ENCODE results near the gene SNX2. TPM values are rescaled to one million over a fixed set of nuclear protein-coding genes. Genes with fewer than 3 reads are reported as not detected.

SNX2 gene
- total and polyA plus RNA-seq, 4 donors, result 30.9 to 102 (median 72.0) TPM

DNA sequence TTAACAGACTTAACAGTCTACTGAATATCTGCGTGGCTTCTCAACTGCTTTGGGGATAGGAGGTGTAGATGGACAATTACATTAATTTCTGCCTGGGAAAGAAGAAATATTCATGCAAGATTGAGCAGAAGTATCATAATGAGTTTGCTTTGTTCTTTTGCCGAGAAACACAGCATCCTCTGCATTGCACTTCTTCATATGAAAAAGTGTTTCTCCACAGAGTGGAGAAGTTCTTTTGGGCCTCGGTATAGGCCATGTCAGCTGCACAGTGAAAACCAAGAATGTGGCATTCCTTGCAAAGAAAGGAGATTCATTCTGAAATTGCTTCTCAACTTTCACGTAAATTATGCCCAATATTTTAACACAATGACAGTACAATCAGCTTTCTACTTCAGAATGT lies 17.6 kb upstream of the SNX2 start:
- WGBS, 2 donors, result 89 to 91% methylated on average over 4 of the region's 4 CpGs
- H3K27me3 ChIP-seq (ENCODE audit: control insufficient read depth in 3 of 3, insufficient read depth in 3 of 3, low read length in 2 of 3), result no peaks in the 10 kb centered on the region
- no peak overlapping the region for H3K27ac ChIP-seq (ENCODE audit: low read depth in 1 of 2, low read length in 1 of 2)
- H3K9me3 ChIP-seq (ENCODE audit: control insufficient read depth in 4 of 4, insufficient read depth in 3 of 4, low read length in 3 of 4), result no peaks in the 10 kb centered on the region
- TF ChIP-seq, protein P1, sequence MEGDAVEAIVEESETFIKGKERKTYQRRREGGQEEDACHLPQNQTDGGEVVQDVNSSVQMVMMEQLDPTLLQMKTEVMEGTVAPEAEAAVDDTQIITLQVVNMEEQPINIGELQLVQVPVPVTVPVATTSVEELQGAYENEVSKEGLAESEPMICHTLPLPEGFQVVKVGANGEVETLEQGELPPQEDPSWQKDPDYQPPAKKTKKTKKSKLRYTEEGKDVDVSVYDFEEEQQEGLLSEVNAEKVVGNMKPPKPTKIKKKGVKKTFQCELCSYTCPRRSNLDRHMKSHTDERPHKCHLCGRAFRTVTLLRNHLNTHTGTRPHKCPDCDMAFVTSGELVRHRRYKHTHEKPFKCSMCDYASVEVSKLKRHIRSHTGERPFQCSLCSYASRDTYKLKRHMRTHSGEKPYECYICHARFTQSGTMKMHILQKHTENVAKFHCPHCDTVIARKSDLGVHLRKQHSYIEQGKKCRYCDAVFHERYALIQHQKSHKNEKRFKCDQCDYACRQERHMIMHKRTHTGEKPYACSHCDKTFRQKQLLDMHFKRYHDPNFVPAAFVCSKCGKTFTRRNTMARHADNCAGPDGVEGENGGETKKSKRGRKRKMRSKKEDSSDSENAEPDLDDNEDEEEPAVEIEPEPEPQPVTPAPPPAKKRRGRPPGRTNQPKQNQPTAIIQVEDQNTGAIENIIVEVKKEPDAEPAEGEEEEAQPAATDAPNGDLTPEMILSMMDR (IDR thresholded peaks at IDR 0.05; ENCODE audit: control extremely low read depth, extremely low read depth), result no peak
- ATAC-seq (ENCODE audit: insufficient read depth, low FRiP score) (no peak), DNase-seq (no peak)
- no peak overlapping the region for H3K9ac ChIP-seq (ENCODE audit: insufficient read depth in 1 of 2, low read length in 2 of 2)
- H3K4me1 ChIP-seq (ENCODE audit: control insufficient read depth in 5 of 5, insufficient read depth in 5 of 5, low read length in 5 of 5), result no peaks in the 10 kb centered on the region
- no peak overlapping the region for H3K4me3 ChIP-seq
- H3K36me3 ChIP-seq (ENCODE audit: control insufficient read depth in 4 of 4, insufficient read depth in 4 of 4, low read length in 4 of 4), result no peaks in the 10 kb centered on the region

- Histone ChIP-seq H3K27me3 (ENCODE audit: control insufficient read depth in 3 of 3, insufficient read depth in 3 of 3, low read length in 2 of 3) (no peaks in the 10 kb centered on the region), H3K9me3 (ENCODE audit: control insufficient read depth in 4 of 4, insufficient read depth in 3 of 4, low read length in 3 of 4) (no peaks in the 10 kb centered on the region), H3K4me1 (ENCODE audit: control insufficient read depth in 5 of 5, insufficient read depth in 5 of 5, low read length in 5 of 5) (no peaks in the 10 kb centered on the region), H3K27ac (ENCODE audit: low read depth in 1 of 2, low read length in 1 of 2) (no peak overlapping the region), H3K4me3 (no peak overlapping the region), H3K36me3 (ENCODE audit: control insufficient read depth in 4 of 4, insufficient read depth in 4 of 4, low read length in 4 of 4) (no peaks in the 10 kb centered on the region), H3K9ac (ENCODE audit: insufficient read depth in 1 of 2, low read length in 2 of 2) (no peak overlapping the region)
- no peak for ATAC-seq (ENCODE audit: insufficient read depth, low FRiP score)
- WGBS, 2 donors, result 85 to 86% methylated on average over 9 of the region's 9 CpGs
- DNase-seq, result no peak
- TF ChIP-seq, protein P1 (IDR thresholded peaks at IDR 0.05; ENCODE audit: control extremely low read depth, extremely low read depth), result no peak
These were observed 15.4 kb upstream of the SNX2 start for GRCh38 chr5:122759241-122760070.

GRCh38 chr5:122760236-122760635 lies 14.6 kb upstream of the SNX2 start:
- Histone ChIP-seq H3K27ac (ENCODE audit: low read depth in 1 of 2, low read length in 1 of 2) (no peak overlapping the region), H3K4me1 (ENCODE audit: control insufficient read depth in 5 of 5, insufficient read depth in 5 of 5, low read length in 5 of 5) (no peaks in the 10 kb centered on the region), H3K36me3 (ENCODE audit: control insufficient read depth in 4 of 4, insufficient read depth in 4 of 4, low read length in 4 of 4) (no peaks in the 10 kb centered on the region), H3K27me3 (ENCODE audit: control insufficient read depth in 3 of 3, insufficient read depth in 3 of 3, low read length in 2 of 3) (no peaks in the 10 kb centered on the region), H3K4me3 (no peak overlapping the region), H3K9ac (ENCODE audit: insufficient read depth in 1 of 2, low read length in 2 of 2) (no peak overlapping the region), H3K9me3 (ENCODE audit: control insufficient read depth in 4 of 4, insufficient read depth in 3 of 4, low read length in 3 of 4) (no peaks in the 10 kb centered on the region)
- no peak for DNase-seq
- 89 to 94% methylated on average over 2 of the region's 2 CpGs for WGBS, 2 donors
- TF ChIP-seq, protein P1 (IDR thresholded peaks at IDR 0.05; ENCODE audit: control extremely low read depth, extremely low read depth), result no peak
- ATAC-seq (ENCODE audit: insufficient read depth, low FRiP score), result no peak

Data from lung (tissue), 12 donors.